GM12878 (cell line): ENCODE data around the gene SPAG9. TPM values are rescaled to one million over a fixed set of nuclear protein-coding genes. Genes with fewer than 3 reads are reported as not detected.

ENCODE experiments used
- ATAC-seq: fragments of 200-7000 bp; cut with Tn5 transposase; 3 replicates; pipeline ENCODE4 v1.9.1; 2020; ENCODE audit warnings: mild to moderate bottlenecking, moderate library complexity
- BruUV-seq: library from RNA; stranded (reverse); fragments of 400-500 nt; replicated peaks from 2 replicates; lab custom pipeline; 2021; lab: Mats Ljungman, UMichigan
- CTCF ChIA-PET: fragments of 300-600 bp; sonication (Branson Sonifier 250); formaldehyde crosslinking; extraction: SDS; loops from one replicate; lab custom pipeline; 2021; ENCODE audit warnings: inconsistent platforms; lab: Yijun Ruan, JAX
- POLR2A ChIA-PET: fragments of 350-600 bp; formaldehyde crosslinking; extraction: SDS; loops from one replicate; lab custom pipeline; 2021; ENCODE audit warnings: inconsistent platforms; lab: Charles Lee
- RAD21 ChIA-PET: fragments of 300-600 bp; sonication (Branson Sonifier 250); formaldehyde crosslinking; loops from one replicate; lab custom pipeline; 2023; ENCODE audit warnings: antibody characterized with exemption; ENCODE audit not compliant: unreplicated experiment; lab: Charles Lee
- SMC1A ChIA-PET: fragments of 300-600 bp; sonication (Branson Sonifier 250); formaldehyde crosslinking; loops from one replicate; lab custom pipeline; 2023; ENCODE audit not compliant: unreplicated experiment, uncharacterized antibody; lab: Charles Lee
- DNase-seq: peaks from one replicate; pipeline ENCODE4 v3.0.0-alpha.2; 2011; ENCODE audit warnings: low read depth, low spot score
- FAIRE-seq: peaks from 3 replicates; lab custom pipeline; 2011; peaks lifted over from hg19 to GRCh38; lab: Jason Lieb, UNC
- H2AFZ ChIP-seq: 2 replicates; pipeline ENCODE4 v1.6.0; 2011; ENCODE audit warnings: low read depth, low read length, control low read depth; ENCODE audit not compliant: control insufficient read depth
- H3K27ac ChIP-seq: 2 replicates; pipeline ENCODE4 v1.5.1; 2011; ENCODE audit warnings: control low read depth; ENCODE audit not compliant: control insufficient read depth, insufficient read depth
- H3K27me3 ChIP-seq, 2 experiments: replicated peaks in 1 of 2; 2 replicates each; pipeline versions ENCODE4 v1.6.0 to v1.6.1; 2011; ENCODE audit warnings: low read length in 1 of 2; ENCODE audit not compliant: control insufficient read depth in 2 of 2, insufficient read depth in 2 of 2
- H3K36me3 ChIP-seq, 2 experiments: 2 replicates each; pipeline ENCODE4 v1.5.1; 2011; ENCODE audit warnings: low read length in 1 of 2; ENCODE audit not compliant: control insufficient read depth in 2 of 2, insufficient read depth in 2 of 2
- H3K4me1 ChIP-seq: 2 replicates; pipeline ENCODE4 v1.6.1; 2011; ENCODE audit warnings: mild to moderate bottlenecking, low read length, moderate library complexity, mixed read lengths; ENCODE audit not compliant: control insufficient read depth, insufficient read depth
- H3K4me2 ChIP-seq: 2 replicates; pipeline ENCODE4 v1.6.0; 2011; ENCODE audit warnings: control low read depth; ENCODE audit not compliant: control insufficient read depth, insufficient read depth
- H3K4me3 ChIP-seq: fragments of 200-600 bp; sonication (generic); 2 replicates; pipeline ENCODE4 v1.5.1; 2016
- H3K79me2 ChIP-seq: 2 replicates; pipeline ENCODE4 v1.6.0; 2011; ENCODE audit warnings: low read length; ENCODE audit not compliant: control insufficient read depth, insufficient read depth
- H3K9ac ChIP-seq: 2 replicates; pipeline ENCODE4 v1.8.0; 2011; ENCODE audit warnings: low read length, control low read depth, mixed read lengths; ENCODE audit not compliant: control insufficient read depth, insufficient read depth
- H3K9me3 ChIP-seq: replicated peaks from 3 replicates; pipeline ENCODE4 v1.5.1; 2011; ENCODE audit warnings: mild to moderate bottlenecking, low read length; ENCODE audit not compliant: control insufficient read depth, insufficient read depth
- H4K20me1 ChIP-seq: 2 replicates; pipeline ENCODE4 v1.6.0; 2011; ENCODE audit not compliant: control insufficient read depth, insufficient read depth
- ATF2 ChIP-seq: IDR thresholded peaks from 2 replicates; pipeline ENCODE4 v1.6.1; 2012; ENCODE audit warnings: low read length, inconsistent platforms
- CREM ChIP-seq: IDR thresholded peaks from 2 replicates; pipeline ENCODE4 v1.6.1; 2014; ENCODE audit warnings: antibody characterized with exemption, low read depth
- CTCF ChIP-seq, 3 experiments: IDR thresholded peaks in 2 of 3; conservative IDR thresholded peaks in 1 of 3; 2 replicates each; pipeline ENCODE4 v1.5.1; 2011; ENCODE audit warnings: low read depth in 3 of 3, low read length in 3 of 3, mild to moderate bottlenecking in 3 of 3, control low read depth in 2 of 3, moderate library complexity in 2 of 3, inconsistent platforms in 1 of 3, mixed read lengths in 1 of 3; ENCODE audit not compliant: control insufficient read depth in 2 of 3, insufficient read depth in 1 of 3; ENCODE audit errors: extremely low read depth in 1 of 3
- EED ChIP-seq: sonication (generic); IDR thresholded peaks from 2 replicates; pipeline ENCODE4 v1.6.1; 2016; ENCODE audit warnings: antibody characterized with exemption, low read depth
- EGR1 ChIP-seq, 2 experiments: IDR thresholded peaks; 1 replicate in 1 of 2; 2 replicates in 1 of 2; pipeline ENCODE4 v1.6.1; 2011 to 2012; ENCODE audit warnings: low read depth in 2 of 2, low read length in 2 of 2, borderline replicate concordance in 1 of 2, mild to moderate bottlenecking in 1 of 2, moderate library complexity in 1 of 2
- IKZF1 ChIP-seq: fragments of 450-650 bp; conservative IDR thresholded peaks from 2 replicates; pipeline ENCODE4 v1.6.1; 2017; ENCODE audit warnings: antibody characterized with exemption, mild to moderate bottlenecking
- IKZF2 ChIP-seq, 2 experiments: fragments of 450-650 bp; IDR thresholded peaks; 2 replicates each; pipeline ENCODE4 v1.6.1; 2017; ENCODE audit warnings: mild to moderate bottlenecking in 2 of 2, moderate library complexity in 2 of 2
- JUNB ChIP-seq: IDR thresholded peaks from 2 replicates; pipeline ENCODE4 v1.6.1; 2016; ENCODE audit warnings: antibody characterized with exemption, mild to moderate bottlenecking
- KAT2A ChIP-seq: conservative IDR thresholded peaks from 2 replicates; pipeline ENCODE4 v1.6.1; 2011; ENCODE audit warnings: low read depth, low read length; ENCODE audit not compliant: control insufficient read depth
- MEF2A ChIP-seq: IDR thresholded peaks from 2 replicates; pipeline ENCODE4 v1.6.1; 2011; ENCODE audit warnings: low read depth, mild to moderate bottlenecking, low read length, moderate library complexity; ENCODE audit not compliant: insufficient read depth
- NR2C1 ChIP-seq: fragments of 450-650 bp; IDR thresholded peaks from 2 replicates; pipeline ENCODE4 v1.6.1; 2017; ENCODE audit warnings: antibody characterized with exemption, mild to moderate bottlenecking, moderate library complexity
- PAX5 ChIP-seq: IDR thresholded peaks from 2 replicates; pipeline ENCODE4 v1.6.1; 2011; ENCODE audit warnings: low read depth, low read length, borderline replicate concordance
- RUNX3 ChIP-seq: IDR thresholded peaks from 2 replicates; pipeline ENCODE4 v1.6.1; 2012; ENCODE audit warnings: low read length, inconsistent platforms
- SUPT20H ChIP-seq: IDR thresholded peaks from 2 replicates; pipeline ENCODE4 v1.6.1; 2011; ENCODE audit warnings: low read depth, mild to moderate bottlenecking, low read length, moderate library complexity, borderline replicate concordance; ENCODE audit not compliant: control insufficient read depth
- YBX1 ChIP-seq: fragments of 450-650 bp; IDR thresholded peaks from 2 replicates; pipeline ENCODE4 v1.6.1; 2016; ENCODE audit warnings: antibody characterized with exemption
- ZNF207 ChIP-seq: fragments of 450-650 bp; IDR thresholded peaks from 2 replicates; pipeline ENCODE4 v1.6.1; 2014; ENCODE audit warnings: antibody characterized with exemption, mild to moderate bottlenecking, borderline replicate concordance
- ZNF622 ChIP-seq: fragments of 450-650 bp; IDR thresholded peaks from 2 replicates; pipeline ENCODE4 v1.6.1; 2017; ENCODE audit warnings: mild to moderate bottlenecking, inconsistent platforms
- ZZZ3 ChIP-seq: IDR thresholded peaks from 2 replicates; pipeline ENCODE4 v1.6.1; 2011; ENCODE audit warnings: low read depth; ENCODE audit not compliant: control insufficient read depth, insufficient read length
- WGBS: methylation state at CpG from one replicate; pipeline ENCODE4 v1.1.6; 2016; ENCODE audit warnings: low lambda C conversion rate; ENCODE audit not compliant: insufficient replicate concordance, insufficient coverage; ENCODE audit errors: missing lambda C conversion rate; 5-methylcytosine and 5-hydroxymethylcytosine counted together
- in situ Hi-C: fragments of 300-500 bp; cut with MboI; formaldehyde crosslinking; loops from 9 replicates; pipeline ENCODE4 v1.14.3; 2018; ENCODE audit warnings: mixed read lengths
- intact Hi-C: fragments of 100-400 bp; cut with micrococcal nuclease; formaldehyde crosslinking; loops from one replicate; pipeline ENCODE4 v1.14.2; 2022; ENCODE audit not compliant: unreplicated experiment
- polyA plus RNA-seq, 11 experiments: library from polyadenylated mRNA; depleted of rRNA in 4 of 11; unstranded in 6 of 11; stranded (reverse) in 5 of 11; fragments of >200 nt; fragmentation: Nextera tagmentation in 4 of 11; fragmentation: Illumina TruSeq in 1 of 11; extraction: Ambion mirVana in 4 of 11; extraction: Trizol in 1 of 11; gene quantifications; 1 replicate in 1 of 11; 2 replicates in 10 of 11; pipeline versions ENCODE4 v1.2.1 to v1.2.3, GENCODE V29; 2011 to 2016; ENCODE audit warnings: inconsistent platforms in 2 of 11, missing spikeins in 2 of 11, low read depth in 1 of 11
- total RNA-seq, 4 experiments: library from RNA; depleted of rRNA in 3 of 4; stranded (reverse); fragments of >200 nt in 3 of 4; fragmentation: Illumina TruSeq in 1 of 4; extraction: Trizol in 1 of 4; gene quantifications; 2 replicates each; pipeline versions ENCODE4 v1.2.1 to v1.2.3, GENCODE V29; 2013 to 2021
- TF ChIP-seq, protein P1 (sequence below): fragments of 450-650 bp; IDR thresholded peaks from 2 replicates; pipeline ENCODE4 v1.6.1; 2017; ENCODE audit warnings: low read depth, mild to moderate bottlenecking, moderate library complexity

SPAG9 gene
- total and polyA plus RNA-seq, 10 of the 15 experiments (the other 5 are each of a cell fraction or from before 2014, with no cell fraction given), result 6.6 to 42.0 (median 24.9) TPM

DNA sequence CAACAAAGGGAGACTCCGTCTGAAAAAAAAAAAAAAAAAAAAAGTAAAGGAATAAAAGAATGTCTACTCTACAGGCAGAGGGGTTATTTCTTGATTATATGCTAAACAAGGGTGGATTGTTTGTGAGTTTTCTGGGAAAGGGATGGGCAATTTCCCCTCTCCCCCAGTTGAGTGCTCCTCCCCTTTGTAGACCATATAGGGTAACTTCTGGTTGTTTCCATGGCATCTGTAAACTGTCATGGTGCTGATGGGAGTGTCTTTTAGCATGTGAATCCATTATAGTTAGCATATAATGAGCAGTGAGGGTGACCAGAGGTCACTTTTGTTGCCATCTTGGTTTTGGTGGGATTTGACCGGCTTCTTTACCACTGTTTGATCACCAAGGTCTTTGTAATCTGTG lies 28.5 kb upstream of the SPAG9 start (continued):
- TF ChIP-seq EGR1 (IDR thresholded peaks at IDR 0.05; ENCODE audit: borderline replicate concordance in 1 of 2, low read depth in 2 of 2, low read length in 2 of 2), result no peak
- no peak for TF ChIP-seq KAT2A
- TF ChIP-seq ZZZ3, result no peak

DNA sequence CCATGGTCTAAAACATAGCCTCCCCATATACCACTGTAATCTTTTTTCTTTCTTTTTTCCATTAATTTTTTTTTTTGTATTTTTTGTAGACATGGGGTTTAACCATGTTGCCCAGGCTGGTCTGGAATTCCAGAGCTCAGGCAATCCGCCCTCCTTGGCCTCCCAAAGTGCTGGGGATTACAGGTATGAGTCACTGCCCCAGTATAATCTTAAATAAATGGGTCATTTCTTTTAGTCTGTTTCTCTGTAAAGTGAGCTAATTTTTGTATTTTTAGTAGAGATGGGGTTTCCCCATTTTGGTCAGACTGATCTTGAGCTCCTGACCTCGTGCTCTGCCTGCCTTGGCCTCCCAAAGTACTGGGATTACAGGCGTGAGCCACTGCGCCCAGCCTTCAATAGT lies 27.0 kb upstream of the SPAG9 start:
- no peak overlapping the region; the same call in 1 of the 2 replicates for H2AFZ ChIP-seq
- CTCF ChIA-PET, result interaction anchor here (0.8 to 2.8 kb wide), 7 partner anchors 10 to 365 kb away, joined by 3 to 13 read pairs (median 4); no protein-coding TSS in a partner anchor
- DNase-seq (no peak), FAIRE-seq (no peak), ATAC-seq (peak; percentile 78)
- no peaks in the 10 kb centered on the region for H3K9me3 ChIP-seq
- no peak overlapping the region for H3K4me3 ChIP-seq
- SMC1A ChIA-PET, result interaction anchor here (1.3 to 1.9 kb wide), 7 partner anchors 8 to 386 kb away, joined by 3 to 7 read pairs (median 4); no protein-coding TSS in a partner anchor
- no TSS peak for BruUV-seq
- H4K20me1 ChIP-seq, result no peaks in the 10 kb centered on the region
- H3K36me3 ChIP-seq, result no peaks in the 10 kb centered on the region
- 39% methylated on average over 4 of the region's 4 CpGs for WGBS
- peaks cover 3% of the 10 kb centered on the region for H3K4me1 ChIP-seq
- intact Hi-C loops, result no loop called here
- H3K9ac ChIP-seq, result no peak overlapping the region
- H3K27ac ChIP-seq, result no peak overlapping the region
- RAD21 ChIA-PET, result interaction anchor here (1.0 to 2.2 kb wide), 3 partner anchors 27 to 143 kb away, joined by 4 to 6 read pairs (median 4); partner anchors contain the start of gene SPAG9
- no peak overlapping the region for H3K4me2 ChIP-seq
- in situ Hi-C loops, result no loop called here
- POLR2A ChIA-PET, result interaction anchor here (0.6 to 1.7 kb wide), 7 partner anchors 23 to 281 kb away, joined by 3 to 7 read pairs (median 4); partner anchors contain the start of genes SPAG9 and TOB1
- no peaks in the 10 kb centered on the region for H3K27me3 ChIP-seq
- H3K79me2 ChIP-seq, result no peaks in the 10 kb centered on the region
- no peak for TF ChIP-seq ZNF622
- TF ChIP-seq CTCF (IDR thresholded peaks at IDR 0.05 in 2 of 3, conservative IDR thresholded peaks at IDR 0.05 in 1 of 3; ENCODE audit: control insufficient read depth in 2 of 3, extremely low read depth in 1 of 3, insufficient read depth in 1 of 3, low read depth in 3 of 3, low read length in 3 of 3), result no peak
- TF ChIP-seq CREM, result peak; percentile 21; the same call in 1 of the 2 replicates
- TF ChIP-seq, protein P1, sequence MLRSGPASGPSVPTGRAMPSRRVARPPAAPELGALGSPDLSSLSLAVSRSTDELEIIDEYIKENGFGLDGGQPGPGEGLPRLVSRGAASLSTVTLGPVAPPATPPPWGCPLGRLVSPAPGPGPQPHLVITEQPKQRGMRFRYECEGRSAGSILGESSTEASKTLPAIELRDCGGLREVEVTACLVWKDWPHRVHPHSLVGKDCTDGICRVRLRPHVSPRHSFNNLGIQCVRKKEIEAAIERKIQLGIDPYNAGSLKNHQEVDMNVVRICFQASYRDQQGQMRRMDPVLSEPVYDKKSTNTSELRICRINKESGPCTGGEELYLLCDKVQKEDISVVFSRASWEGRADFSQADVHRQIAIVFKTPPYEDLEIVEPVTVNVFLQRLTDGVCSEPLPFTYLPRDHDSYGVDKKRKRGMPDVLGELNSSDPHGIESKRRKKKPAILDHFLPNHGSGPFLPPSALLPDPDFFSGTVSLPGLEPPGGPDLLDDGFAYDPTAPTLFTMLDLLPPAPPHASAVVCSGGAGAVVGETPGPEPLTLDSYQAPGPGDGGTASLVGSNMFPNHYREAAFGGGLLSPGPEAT, result peak; percentile 54; the same call in 1 of the 2 replicates
- TF ChIP-seq IKZF2 (IDR thresholded peaks at IDR 0.05), result peak; percentile 83 to 87
- peak; percentile 46; the same call in 1 of the 2 replicates for TF ChIP-seq MEF2A
- peak; percentile 31; the same call in 1 of the 2 replicates for TF ChIP-seq RUNX3
- TF ChIP-seq EED, result peak; percentile 86
- TF ChIP-seq SUPT20H, result no peak
- no peak for TF ChIP-seq ZNF207
- no peak for TF ChIP-seq YBX1
- no peak for TF ChIP-seq PAX5
- TF ChIP-seq ATF2, result 0 out of 2 replicates have a peak, but pooled peaks have one; percentile 33
- peak; percentile 38 for TF ChIP-seq IKZF1
- no peak for TF ChIP-seq NR2C1
- TF ChIP-seq JUNB, result peak; percentile 77
